PFSK-1 (cell line): ENCODE results near the gene CLVS2.

Experiments used
- POLR2AphosphoS5 ChIP-seq: IDR thresholded peaks from 2 replicates; pipeline ENCODE4 v1.6.1; 2012; ENCODE audit warnings: low read depth, mild to moderate bottlenecking, control low read depth, low read length, moderate library complexity
- TAF1 ChIP-seq: IDR thresholded peaks from 2 replicates; pipeline ENCODE4 v1.6.1; 2012; ENCODE audit warnings: low read length, control low read depth, borderline replicate concordance; ENCODE audit not compliant: insufficient read depth

DNA sequence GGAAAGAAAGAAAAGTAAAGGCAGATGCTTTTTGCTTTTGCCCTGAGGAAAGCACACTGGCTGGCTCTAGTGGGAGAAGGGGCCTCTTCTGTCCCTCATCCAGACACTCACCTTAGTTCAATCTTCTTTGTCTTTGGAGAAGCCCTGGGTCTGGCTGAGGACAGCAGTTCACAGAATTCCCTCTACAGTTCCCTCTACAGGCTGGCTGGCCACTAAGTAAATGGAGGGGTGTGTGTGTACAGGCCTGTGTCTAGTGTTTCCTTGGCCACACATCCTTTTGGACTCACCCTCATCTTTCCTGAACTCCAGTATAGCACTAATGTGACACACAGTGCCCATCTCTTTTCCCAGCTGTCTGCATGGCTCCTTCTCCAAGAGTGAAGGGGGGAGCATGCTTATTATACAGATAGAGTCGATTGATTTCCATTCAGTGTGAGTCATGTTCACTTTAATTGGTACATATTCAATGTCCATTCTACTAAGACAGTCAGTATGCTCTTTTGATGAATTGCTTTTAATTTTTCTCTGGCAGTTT lies 26.0 kb upstream of the CLVS2 start:
- no peak for TF ChIP-seq POLR2AphosphoS5
- no peak for TF ChIP-seq TAF1
